Mesenchymal stem cell (in vitro differentiated cells and primary cell): ENCODE data around the gene IGF2.

Source experiments
- DNase-seq: peaks from one replicate; pipeline ENCODE4 v3.0.0-alpha.2; 2013
- H2AFZ ChIP-seq: one replicate; pipeline ENCODE4 v1.6.1; 2013; ENCODE audit warnings: low read depth, mild to moderate bottlenecking, control low read depth, inconsistent platforms, low read length, moderate library complexity
- H2AK5ac ChIP-seq: 2 replicates; pipeline ENCODE4 v1.6.1; 2013; ENCODE audit warnings: low read length, moderate library complexity, mild to moderate bottlenecking, inconsistent platforms; ENCODE audit not compliant: severe bottlenecking
- H2BK120ac ChIP-seq: one replicate; pipeline ENCODE4 v1.6.1; 2013; ENCODE audit warnings: low read depth, mild to moderate bottlenecking, inconsistent platforms, low read length, moderate library complexity
- H2BK12ac ChIP-seq, 2 experiments: one replicate each; pipeline ENCODE4 v1.6.1; 2013; ENCODE audit warnings: inconsistent platforms in 2 of 2, low read length in 2 of 2, mild to moderate bottlenecking in 2 of 2, moderate library complexity in 2 of 2, control low read depth in 1 of 2
- H2BK15ac ChIP-seq: one replicate; pipeline ENCODE4 v1.6.1; 2013; ENCODE audit warnings: mild to moderate bottlenecking, low read depth, inconsistent platforms; ENCODE audit not compliant: poor library complexity, severe bottlenecking
- H2BK5ac ChIP-seq: 2 replicates; pipeline ENCODE4 v1.6.1; 2013; ENCODE audit warnings: low read depth, mild to moderate bottlenecking, low read length, control low read depth, inconsistent platforms; ENCODE audit not compliant: poor library complexity, severe bottlenecking
- H3K14ac ChIP-seq, 2 experiments: one replicate each; pipeline ENCODE4 v1.6.1; 2013; ENCODE audit warnings: inconsistent platforms in 2 of 2, low read length in 2 of 2, control low read depth in 1 of 2, mild to moderate bottlenecking in 1 of 2, moderate library complexity in 1 of 2
- H3K18ac ChIP-seq, 2 experiments: one replicate each; pipeline ENCODE4 v1.6.1; 2013; ENCODE audit warnings: inconsistent platforms in 2 of 2, low read length in 2 of 2, control low read depth in 1 of 2, low read depth in 1 of 2, mild to moderate bottlenecking in 1 of 2
- H3K23ac ChIP-seq, 2 experiments: one replicate each; pipeline ENCODE4 v1.6.1; 2013; ENCODE audit warnings: inconsistent platforms in 2 of 2, low read length in 2 of 2, mild to moderate bottlenecking in 2 of 2, moderate library complexity in 2 of 2, control low read depth in 1 of 2
- H3K27ac ChIP-seq: 2 replicates; pipeline ENCODE4 v1.5.1; 2013; ENCODE audit warnings: mild to moderate bottlenecking, moderate library complexity, low read length, control low read depth, inconsistent platforms; ENCODE audit not compliant: poor library complexity, severe bottlenecking
- H3K27me3 ChIP-seq, 2 experiments: 2 replicates each; pipeline versions ENCODE4 v1.6.1 to v1.7.0; 2013; ENCODE audit warnings: low read length in 2 of 2, mild to moderate bottlenecking in 2 of 2, moderate library complexity in 2 of 2, control low read depth in 1 of 2, inconsistent platforms in 1 of 2; ENCODE audit not compliant: control insufficient read depth in 1 of 2, insufficient read depth in 1 of 2
- H3K36me3 ChIP-seq, 2 experiments: 2 replicates each; pipeline versions ENCODE4 v1.6.1 to v1.7.0; 2013; ENCODE audit warnings: low read length in 2 of 2, control low read depth in 1 of 2, inconsistent platforms in 1 of 2, low read depth in 1 of 2, mild to moderate bottlenecking in 1 of 2; ENCODE audit not compliant: insufficient read depth in 2 of 2, control insufficient read depth in 1 of 2
- H3K4ac ChIP-seq, 2 experiments: one replicate each; pipeline ENCODE4 v1.6.1; 2013; ENCODE audit warnings: inconsistent platforms in 2 of 2, low read length in 2 of 2, mild to moderate bottlenecking in 2 of 2, moderate library complexity in 2 of 2, control low read depth in 1 of 2, low read depth in 1 of 2
- H3K4me1 ChIP-seq: 2 replicates; pipeline ENCODE4 v1.6.1; 2013; ENCODE audit warnings: low read depth, low read length, control low read depth; ENCODE audit not compliant: control insufficient read depth, insufficient read depth
- H3K4me2 ChIP-seq: 2 replicates; pipeline ENCODE4 v1.6.1; 2013; ENCODE audit warnings: low read length, mild to moderate bottlenecking, inconsistent platforms; ENCODE audit not compliant: poor library complexity, severe bottlenecking
- H3K4me3 ChIP-seq, 2 experiments: 2 replicates each; pipeline versions ENCODE4 v1.5.1 to v1.7.0; 2013; ENCODE audit warnings: low read length in 2 of 2, mild to moderate bottlenecking in 2 of 2, control low read depth in 1 of 2, low read depth in 1 of 2; ENCODE audit not compliant: insufficient read depth in 1 of 2
- H3K79me1 ChIP-seq: replicated peaks from 2 replicates; pipeline ENCODE4 v1.6.1; 2013; ENCODE audit warnings: mild to moderate bottlenecking, control low read depth, low read length, inconsistent platforms; ENCODE audit not compliant: poor library complexity, severe bottlenecking
- H3K9ac ChIP-seq: 2 replicates; pipeline ENCODE4 v1.7.0; 2013; ENCODE audit warnings: mild to moderate bottlenecking, low read length, moderate library complexity
- H3K9me3 ChIP-seq: 2 replicates; pipeline ENCODE4 v1.7.0; 2013; ENCODE audit warnings: mild to moderate bottlenecking, low read length; ENCODE audit not compliant: control insufficient read depth
- H4K8ac ChIP-seq: one replicate; pipeline ENCODE4 v1.6.1; 2013; ENCODE audit warnings: inconsistent platforms, mild to moderate bottlenecking, low read length, moderate library complexity
- H4K91ac ChIP-seq: one replicate; pipeline ENCODE4 v1.6.1; 2013; ENCODE audit warnings: mild to moderate bottlenecking, low read length, inconsistent platforms
- WGBS: methylation state at CpG from one replicate; pipeline ENCODE4 v1.1.7; 2013; ENCODE audit warnings: mixed read lengths; 5-methylcytosine and 5-hydroxymethylcytosine counted together

The IGF2 gene

GRCh38 chr11:2185324-2186085 is 46.3 kb upstream of the IGF2 start:
- H3K18ac ChIP-seq, result no peak overlapping the region
- H3K4me2 ChIP-seq, result no peak overlapping the region
- no peak overlapping the region for H3K27ac ChIP-seq
- H2AK5ac ChIP-seq, result no peak overlapping the region
- peaks cover 12 to 85% of the 10 kb centered on the region in 2 experiments for H3K27me3 ChIP-seq
- H3K23ac ChIP-seq, result no peak overlapping the region
- H3K79me1 ChIP-seq, result no peaks in the 10 kb centered on the region
- no peak overlapping the region for H4K91ac ChIP-seq
- no peak overlapping the region for H3K4me3 ChIP-seq
- H2BK5ac ChIP-seq, result no peak overlapping the region
- no peak overlapping the region for H3K14ac ChIP-seq
- no peak overlapping the region for H4K8ac ChIP-seq
- no peak overlapping the region for H2AFZ ChIP-seq
- H2BK15ac ChIP-seq, result no peak overlapping the region
- no peaks in the 10 kb centered on the region for H3K36me3 ChIP-seq
- no peaks in the 10 kb centered on the region for H3K9me3 ChIP-seq
- no peak overlapping the region for H2BK12ac ChIP-seq
- no peak overlapping the region for H3K4ac ChIP-seq
- H3K9ac ChIP-seq, result no peak overlapping the region
- peaks cover 10% of the 10 kb centered on the region for H3K4me1 ChIP-seq
- 87% methylated on average over 21 of the region's 23 CpGs for WGBS
- DNase-seq, result no peak
- H2BK120ac ChIP-seq, result no peak overlapping the region

- H3K4me1 ChIP-seq, result peaks cover 32% of the 10 kb centered on the region
- no peak overlapping the region for H3K9ac ChIP-seq
- H4K8ac ChIP-seq, result no peak overlapping the region
- 77% methylated on average over 15 of the region's 20 CpGs for WGBS
- DNase-seq, result no peak
- no peaks in the 10 kb centered on the region for H3K79me1 ChIP-seq
- no peak overlapping the region for H2BK15ac ChIP-seq
- H3K4me3 ChIP-seq, result no peak overlapping the region
- no peak overlapping the region for H2BK12ac ChIP-seq
- H3K27ac ChIP-seq, result no peak overlapping the region
- no peak overlapping the region for H3K23ac ChIP-seq
- H3K14ac ChIP-seq, result no peak overlapping the region
- no peak overlapping the region for H2BK5ac ChIP-seq
- no peak overlapping the region for H3K4me2 ChIP-seq
- no peak overlapping the region for H3K4ac ChIP-seq
- H2AFZ ChIP-seq, result no peak overlapping the region
- no peak overlapping the region for H3K18ac ChIP-seq
- H2AK5ac ChIP-seq, result no peak overlapping the region
- peaks cover 12 to 80% of the 10 kb centered on the region in 2 experiments for H3K27me3 ChIP-seq
- H3K36me3 ChIP-seq, result no peaks in the 10 kb centered on the region
- no peaks in the 10 kb centered on the region for H3K9me3 ChIP-seq
- H2BK120ac ChIP-seq, result no peak overlapping the region
- H4K91ac ChIP-seq, result no peak overlapping the region
Observed at GRCh38 chr11:2182692-2183474, 43.7 kb upstream of the IGF2 start.

- H2BK12ac ChIP-seq, result no peak overlapping the region
- H4K8ac ChIP-seq, result no peak overlapping the region
- H3K14ac ChIP-seq, result no peak overlapping the region
- no peak overlapping the region for H3K27ac ChIP-seq
- H3K27me3 ChIP-seq, result peaks cover 12 to 77% of the 10 kb centered on the region in 2 experiments
- H3K23ac ChIP-seq, result no peak overlapping the region
- peaks cover 35% of the 10 kb centered on the region for H3K4me1 ChIP-seq
- no peaks in the 10 kb centered on the region for H3K79me1 ChIP-seq
- no peak overlapping the region for H2AFZ ChIP-seq
- no peaks in the 10 kb centered on the region for H3K36me3 ChIP-seq
- H2BK15ac ChIP-seq, result no peak overlapping the region
- no peak overlapping the region for H2BK120ac ChIP-seq
- no peak for DNase-seq
- H3K4me2 ChIP-seq, result no peak overlapping the region
- H3K9me3 ChIP-seq, result no peaks in the 10 kb centered on the region
- no peak overlapping the region for H2BK5ac ChIP-seq
- no peak overlapping the region for H2AK5ac ChIP-seq
- H3K4me3 ChIP-seq, result no peak overlapping the region
- no peak overlapping the region for H3K4ac ChIP-seq
- H3K18ac ChIP-seq, result no peak overlapping the region
- H4K91ac ChIP-seq, result no peak overlapping the region
- WGBS, result 91% methylated on average over 18 of the region's 18 CpGs
- H3K9ac ChIP-seq, result no peak overlapping the region
Observed at GRCh38 chr11:2182075-2182474, 42.9 kb upstream of the IGF2 start.

- Histone ChIP-seq H2BK5ac (no peak overlapping the region), H3K27me3 (peaks cover 9 to 79% of the 10 kb centered on the region in 2 experiments), H3K79me1 (no peaks in the 10 kb centered on the region), H2BK12ac (no peak overlapping the region), H3K14ac (peak overlapping the region in 1 of 2 experiments; percentile 79), H3K36me3 (no peaks in the 10 kb centered on the region), H3K4ac (peak overlapping the region in 1 of 2 experiments; percentile 35), H3K18ac (no peak overlapping the region), H3K23ac (no peak overlapping the region), H3K9ac (no peak overlapping the region), H4K91ac (no peak overlapping the region), H3K4me1 (peaks cover 37% of the 10 kb centered on the region), H2AK5ac (no peak overlapping the region), H3K4me3 (no peak overlapping the region), H3K27ac (no peak overlapping the region), H4K8ac (no peak overlapping the region), H3K4me2 (no peak overlapping the region), H3K9me3 (no peaks in the 10 kb centered on the region), H2AFZ (no peak overlapping the region), H2BK120ac (no peak overlapping the region), H2BK15ac (no peak overlapping the region)
- DNase-seq, result no peak
- 84% methylated on average over 9 of the region's 11 CpGs for WGBS
Observed at GRCh38 chr11:2180789-2181370, 41.7 kb upstream of the IGF2 start.
